ENCODE results near the gene ST13.
"Not testable (repeated sequence)": the region's sequence is repeated elsewhere in the genome, so short reads cannot be mapped to it uniquely, and the experiment has no call there.

ST13 gene

DNA sequence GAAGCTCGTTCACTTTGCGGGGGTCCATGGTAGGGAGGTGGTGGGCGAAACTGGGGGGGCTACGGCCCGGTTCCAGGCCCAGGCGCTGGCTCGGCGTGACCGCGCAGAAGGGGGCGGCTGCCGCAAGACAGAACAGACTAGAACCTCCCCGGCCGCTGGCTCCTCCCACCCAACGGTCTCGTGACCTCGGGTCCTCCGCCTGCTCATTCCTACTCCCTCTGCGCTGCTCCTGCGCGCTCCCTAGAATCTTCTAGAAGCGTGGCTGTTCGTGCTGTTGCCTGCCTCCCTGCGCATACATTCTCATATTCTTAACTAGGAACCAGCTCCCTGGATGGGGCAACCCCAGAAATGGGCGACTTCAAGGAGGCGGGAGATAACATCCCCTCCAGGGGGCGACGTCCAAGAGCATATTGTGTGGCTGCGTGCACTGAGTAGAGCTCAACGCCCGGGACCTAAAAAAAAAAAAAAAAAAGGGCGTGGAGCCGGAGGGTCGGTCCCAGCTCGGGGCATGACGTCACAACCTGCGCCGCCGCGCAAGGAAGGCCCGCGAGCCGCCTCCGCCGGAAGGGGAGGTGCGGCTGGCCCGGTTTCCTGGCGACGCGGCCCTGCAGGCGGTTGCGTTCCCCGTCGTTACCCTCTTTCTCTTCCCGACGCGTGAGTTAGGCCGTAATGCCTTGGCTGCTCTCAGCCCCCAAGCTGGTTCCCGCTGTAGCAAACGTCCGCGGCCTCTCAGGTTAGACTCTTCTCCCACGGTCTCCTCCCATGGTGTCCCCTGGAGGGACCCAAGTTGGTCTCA is at the start of gene ST13, which contains the start of gene XPNPEP3:
ST13 (minus strand) TSS at position 127 of the 796 bp plus-strand sequence; CDS start at position 28, 99 bp downstream.
XPNPEP3 (plus strand) TSS at position 636 of the 796 bp plus-strand sequence; CDS start at position 670, 34 bp downstream.
- peak; percentile 97 for DNase-seq (ENCODE audit: low spot score)

DNA sequence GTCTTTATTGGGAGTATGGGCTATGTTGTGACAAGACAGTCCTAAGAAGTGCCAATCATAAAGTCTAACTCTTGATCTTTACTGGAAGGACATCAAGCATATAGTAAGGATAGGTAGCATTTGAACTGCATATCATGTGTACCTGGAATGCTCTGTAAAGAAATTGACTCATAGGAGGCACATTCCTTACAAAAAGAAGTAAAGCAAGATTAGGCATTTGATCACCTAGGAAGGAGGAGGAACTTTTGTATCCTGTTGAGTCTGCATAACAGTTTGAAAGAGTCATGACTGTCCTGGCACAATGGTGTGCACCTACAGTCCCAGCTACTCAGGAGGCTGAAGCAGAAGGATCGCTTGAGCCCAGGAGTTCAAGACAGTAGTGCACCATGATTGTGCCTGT is 47.7 kb upstream of the ST13 start:
- DNase-seq (ENCODE audit: low spot score): no peak

- DNase-seq (ENCODE audit: low spot score): peak; percentile 73
These were observed 42.5 kb upstream of the ST13 start for GRCh38 chr22:40898850-40899357.

DNA sequence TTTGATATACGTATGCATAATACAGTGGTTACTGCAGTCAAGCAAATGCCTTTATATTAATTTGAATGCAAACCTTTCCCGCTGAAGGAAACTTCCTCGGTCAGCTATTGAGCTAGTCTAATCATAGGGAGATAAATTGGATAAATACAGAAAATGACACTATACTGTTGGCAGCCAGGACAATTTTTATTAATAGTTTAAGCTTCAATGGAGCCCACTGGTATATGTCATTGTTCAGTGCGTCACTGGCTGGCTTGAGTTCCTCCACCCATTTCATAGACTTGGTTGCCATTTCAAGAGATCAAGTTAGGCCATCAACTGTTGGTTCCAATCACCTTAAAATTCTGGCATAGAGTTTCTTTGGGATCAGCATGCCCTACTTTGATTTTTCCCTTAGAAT is 38.0 kb upstream of the ST13 start:
- DNase-seq (ENCODE audit: low spot score): no peak

DNA sequence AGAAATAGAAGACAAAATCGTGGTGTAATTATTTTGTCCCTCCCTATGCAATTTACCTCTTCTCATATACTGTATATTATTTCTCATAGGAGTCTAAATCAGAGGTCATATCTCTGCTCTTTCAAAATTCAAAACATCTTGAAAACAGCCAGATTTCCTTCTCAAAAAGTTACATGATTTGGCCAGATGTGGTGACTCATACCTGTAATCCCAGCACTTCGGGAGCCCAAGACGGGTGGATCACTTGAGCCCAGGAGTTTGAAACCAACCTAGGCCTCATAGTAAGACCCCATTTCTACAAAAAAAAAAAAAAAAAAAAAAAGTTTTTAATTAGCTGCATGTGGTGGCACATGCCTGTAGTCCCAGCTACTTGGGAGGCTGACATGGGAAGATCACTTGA is 34.4 kb upstream of the ST13 start:
- DNase-seq (ENCODE audit: low spot score): no peak

- no peak for DNase-seq (ENCODE audit: low spot score)
These were observed 32.7 kb upstream of the ST13 start for GRCh38 chr22:40889116-40889515.

GRCh38 chr22:40878922-40879321 is 22.5 kb upstream of the ST13 start:
- no peak for DNase-seq (ENCODE audit: low spot score)

GRCh38 chr22:40877488-40877887 is 21.0 kb upstream of the ST13 start:
- DNase-seq (ENCODE audit: low spot score): no peak

GRCh38 chr22:40876907-40877306 is 20.5 kb upstream of the ST13 start:
- no peak for DNase-seq (ENCODE audit: low spot score)

GRCh38 chr22:40875111-40875510 is 18.7 kb upstream of the ST13 start:
- no peak for DNase-seq (ENCODE audit: low spot score)

- no peak for DNase-seq (ENCODE audit: low spot score)
These were observed 17.6 kb upstream of the ST13 start for GRCh38 chr22:40874016-40874415.

GRCh38 chr22:40868379-40868778 is 11.9 kb upstream of the ST13 start:
- DNase-seq (ENCODE audit: low spot score): not testable (repeated sequence)

DNA sequence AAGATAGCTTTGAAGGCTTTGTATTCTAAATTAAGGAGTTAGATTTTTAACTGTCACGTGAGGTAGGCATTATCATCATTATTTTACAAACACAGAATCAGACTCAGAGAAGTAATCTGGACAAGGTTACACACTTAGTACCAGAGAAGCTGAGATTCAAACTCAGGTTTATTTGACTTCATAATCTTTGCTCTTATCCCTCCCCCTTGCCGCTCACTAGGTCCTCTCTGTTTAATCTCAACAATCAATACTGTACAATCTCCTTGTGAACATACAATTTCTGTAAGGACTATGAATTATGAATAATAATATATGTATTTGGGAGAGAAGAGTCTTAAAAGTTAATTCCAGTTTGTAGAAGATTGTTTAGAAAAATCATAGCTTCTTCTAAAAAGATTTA is 10.7 kb upstream of the ST13 start:
- DNase-seq (ENCODE audit: low spot score): no peak

DNA sequence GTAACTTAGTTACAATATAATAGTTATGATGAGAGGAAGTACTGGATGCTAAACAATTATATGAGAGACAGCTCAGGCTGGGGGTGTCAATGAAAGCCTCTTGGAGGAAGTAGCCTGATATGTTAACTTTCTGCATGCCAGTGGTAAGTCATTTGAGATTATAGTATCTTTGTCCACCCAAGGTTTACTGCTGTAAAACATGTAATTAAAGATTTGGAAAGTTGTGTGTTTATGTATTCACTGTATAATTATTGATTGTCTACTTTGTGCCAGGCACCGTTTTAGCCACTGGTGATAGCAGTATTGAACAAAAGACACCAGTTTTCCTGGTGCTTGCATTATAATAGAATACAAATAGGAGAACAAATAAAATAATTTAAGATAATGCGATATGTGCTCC is 6.1 kb upstream of the ST13 start:
- DNase-seq (ENCODE audit: low spot score): no peak

DNA sequence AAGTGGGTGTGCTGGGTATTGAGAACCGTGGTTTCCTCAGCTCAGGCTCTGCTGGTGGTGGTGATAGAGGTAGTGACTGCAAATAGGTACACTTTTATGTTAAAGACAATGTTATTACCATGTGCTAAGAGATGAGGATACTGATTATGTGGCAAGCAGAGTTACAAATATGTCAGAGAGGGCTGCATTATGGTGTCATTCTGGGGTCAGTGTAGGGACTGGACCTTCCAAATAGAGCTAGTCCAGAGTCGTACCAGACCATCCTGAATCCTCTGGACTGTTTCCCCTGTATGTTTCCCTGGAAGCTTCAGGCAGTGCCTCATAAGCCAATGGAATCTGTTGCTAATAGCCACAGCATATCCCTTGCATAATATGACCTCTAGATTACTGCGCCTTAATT is 5.6 kb upstream of the ST13 start, which contains the start of gene DNAJB7:
DNAJB7 (minus strand) TSS at position 101 of the 400 bp plus-strand sequence. CDS start 119 bp downstream, outside the sequence.
- DNase-seq (ENCODE audit: low spot score): no peak

DNA sequence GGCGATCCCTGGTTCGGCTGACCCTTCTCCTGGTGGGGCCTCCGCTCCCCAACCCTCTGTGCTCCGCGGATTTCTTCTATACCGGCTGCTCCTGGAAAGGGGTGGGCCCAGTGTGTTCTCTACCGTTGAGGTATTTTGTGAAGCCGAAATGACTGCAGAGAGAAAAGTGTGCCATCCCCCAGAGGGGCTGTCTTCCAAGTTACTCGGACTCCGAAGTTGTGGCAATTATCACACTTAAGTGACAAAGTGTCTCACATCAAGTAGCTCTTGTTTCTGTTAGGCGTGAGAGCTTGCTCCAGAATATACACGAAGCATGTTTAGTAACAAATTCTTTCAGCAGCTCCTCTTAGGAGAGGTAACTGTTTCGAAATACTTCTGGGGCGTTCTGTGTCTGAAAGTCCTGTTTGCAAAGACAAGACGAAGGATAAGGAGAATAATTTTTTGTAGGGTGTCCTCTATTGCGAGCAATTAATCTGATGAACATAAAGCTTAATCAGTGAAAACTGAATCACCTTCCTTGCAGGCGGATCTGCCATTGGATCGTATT is 943 bp upstream of the ST13 start:
- peak; percentile 36 for DNase-seq (ENCODE audit: low spot score)

- DNase-seq (ENCODE audit: low spot score): peak; percentile 58
These were observed 393 bp downstream of the ST13 start for GRCh38 chr22:40855979-40856512.

GRCh38 chr22:40855071-40855978 is 1.1 kb downstream of the ST13 start:
- peak; percentile 21 for DNase-seq (ENCODE audit: low spot score)

GRCh38 chr22:40853961-40854360 is 2.5 kb downstream of the ST13 start:
- peak; percentile 35 for DNase-seq (ENCODE audit: low spot score)

DNA sequence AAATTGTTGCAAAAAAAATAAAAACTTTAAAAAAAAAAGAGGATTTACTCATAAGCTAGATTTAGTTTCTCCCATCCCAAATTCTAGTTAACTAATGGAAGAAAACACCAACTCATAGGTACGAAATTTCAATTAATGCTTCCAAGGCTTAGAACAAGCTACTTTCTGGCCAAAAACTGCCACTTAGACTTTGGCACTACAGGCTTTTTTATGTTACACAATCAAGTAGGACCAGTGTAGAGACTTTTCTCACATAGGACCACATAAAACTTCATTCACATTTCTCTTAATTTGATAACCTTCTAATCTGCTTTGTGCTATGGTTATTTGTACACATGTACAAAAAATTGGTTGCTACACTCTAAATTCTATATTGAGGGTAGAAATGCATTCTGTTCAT is 3.1 kb downstream of the ST13 start:
- DNase-seq (ENCODE audit: low spot score): peak; percentile 16

DNA sequence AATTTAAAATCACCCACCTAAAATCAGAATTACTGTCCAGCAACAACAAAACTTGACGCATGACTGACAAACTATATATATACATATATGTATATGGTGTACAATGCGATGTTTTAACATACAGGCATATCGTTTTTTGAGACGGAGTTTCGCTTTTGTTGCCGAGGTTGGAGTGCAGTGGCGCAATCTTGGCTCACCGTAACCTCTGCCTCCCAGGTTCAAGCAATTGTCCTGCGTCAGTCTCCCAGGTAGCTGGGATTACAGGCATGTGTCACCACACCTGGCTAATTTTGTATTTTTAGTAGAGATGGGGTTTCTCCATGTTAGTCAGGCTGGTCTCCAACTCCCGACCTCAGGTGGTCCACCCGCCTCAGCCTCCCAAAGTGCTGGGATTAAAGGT is 10.6 kb downstream of the ST13 start:
- DNase-seq (ENCODE audit: low spot score): not testable (repeated sequence)

- no peak for DNase-seq (ENCODE audit: low spot score)
These were observed 11.5 kb downstream of the ST13 start for GRCh38 chr22:40844951-40845350.

All from pons (tissue), 1 donor.